BLaER1 (cell line): ENCODE results near the gene OTOS.

Experiments
- H3K27ac ChIP-seq: shearing (Covaris generic); formaldehyde crosslinking; 2 replicates; pipeline ENCODE4 v1.8.1; 2022
- H3K27me3 ChIP-seq: shearing (Covaris generic); formaldehyde crosslinking; 2 replicates; pipeline ENCODE4 v1.8.1; 2022
- H3K36me3 ChIP-seq: shearing (Covaris generic); formaldehyde crosslinking; 2 replicates; pipeline ENCODE4 v1.8.1; 2022
- H3K4me1 ChIP-seq: shearing (Covaris generic); formaldehyde crosslinking; 2 replicates; pipeline ENCODE4 v1.8.1; 2022
- H3K4me2 ChIP-seq: shearing (Covaris generic); formaldehyde crosslinking; 2 replicates; pipeline ENCODE4 v1.8.1; 2022
- H3K4me3 ChIP-seq: shearing (Covaris generic); formaldehyde crosslinking; 2 replicates; pipeline ENCODE4 v1.8.1; 2022
- H3K9ac ChIP-seq: shearing (Covaris generic); formaldehyde crosslinking; 2 replicates; pipeline ENCODE4 v1.8.1; 2022
- H3K9me3 ChIP-seq: shearing (Covaris generic); formaldehyde crosslinking; 2 replicates; pipeline ENCODE4 v1.8.1; 2022
- H4K20me1 ChIP-seq: shearing (Covaris generic); formaldehyde crosslinking; 2 replicates; pipeline ENCODE4 v1.8.1; 2022
- Cebpa-rat ChIP-seq: shearing (Covaris generic); IDR thresholded peaks from 2 replicates; pipeline ENCODE4 v1.8.1; 2022

OTOS gene

GRCh38 chr2:240140511-240140910, at the start of gene OTOS:
OTOS (minus strand) TSS chr2:240140658; CDS start chr2:240140326, 332 bp downstream.
- Histone ChIP-seq H3K27ac (no peak within 1 kb of the TSS), H3K27me3 (no peaks in the 10 kb centered on the region; the same call in 1 of the 2 replicates), H4K20me1 (peaks cover 2% of the 10 kb centered on the region; the same call in 1 of the 2 replicates), H3K4me3 (no peak within 1 kb of the TSS), H3K4me2 (no peak within 1 kb of the TSS), H3K36me3 (no peaks in the 10 kb centered on the region), H3K9me3 (no peaks in the 10 kb centered on the region), H3K9ac (no peak within 1 kb of the TSS), H3K4me1 (peaks cover 23% of the 10 kb centered on the region)
- no peak for TF ChIP-seq Cebpa-rat

GRCh38 chr2:240189686-240190085, 49.2 kb upstream of the OTOS start:
- Histone ChIP-seq H4K20me1 (no peaks in the 10 kb centered on the region), H3K9me3 (peaks cover 13% of the 10 kb centered on the region), H3K4me3 (no peak overlapping the region), H3K4me2 (no peak overlapping the region), H3K9ac (no peak overlapping the region), H3K27me3 (no peaks in the 10 kb centered on the region), H3K27ac (no peak overlapping the region), H3K36me3 (no peaks in the 10 kb centered on the region), H3K4me1 (no peaks in the 10 kb centered on the region)
- no peak for TF ChIP-seq Cebpa-rat

GRCh38 chr2:240187989-240188590, 47.6 kb upstream of the OTOS start:
- peaks cover 2% of the 10 kb centered on the region; the same call in 1 of the 2 replicates for H3K4me1 ChIP-seq
- H3K4me2 ChIP-seq = no peak overlapping the region
- no peaks in the 10 kb centered on the region for H4K20me1 ChIP-seq
- H3K36me3 ChIP-seq = no peaks in the 10 kb centered on the region
- no peaks in the 10 kb centered on the region for H3K27me3 ChIP-seq
- H3K27ac ChIP-seq = no peak overlapping the region
- no peak overlapping the region for H3K9ac ChIP-seq
- no peak for TF ChIP-seq Cebpa-rat
- H3K4me3 ChIP-seq = no peak overlapping the region
- H3K9me3 ChIP-seq = peaks cover 13% of the 10 kb centered on the region

- Histone ChIP-seq H3K4me2 (no peak overlapping the region), H3K9me3 (peaks cover 13% of the 10 kb centered on the region), H3K27me3 (no peaks in the 10 kb centered on the region), H3K36me3 (no peaks in the 10 kb centered on the region), H3K4me3 (no peak overlapping the region), H3K9ac (no peak overlapping the region), H3K4me1 (peaks cover 5% of the 10 kb centered on the region; the same call in 1 of the 2 replicates), H3K27ac (no peak overlapping the region), H4K20me1 (no peaks in the 10 kb centered on the region)
- TF ChIP-seq Cebpa-rat = no peak
These were observed 45.8 kb upstream of the OTOS start for GRCh38 chr2:240186191-240186725.

- peaks cover 5% of the 10 kb centered on the region; the same call in 1 of the 2 replicates for H3K4me1 ChIP-seq
- TF ChIP-seq Cebpa-rat = no peak
- H3K27me3 ChIP-seq = no peaks in the 10 kb centered on the region
- no peaks in the 10 kb centered on the region for H3K36me3 ChIP-seq
- peaks cover 13% of the 10 kb centered on the region for H3K9me3 ChIP-seq
- H4K20me1 ChIP-seq = no peaks in the 10 kb centered on the region
- H3K4me2 ChIP-seq = no peak overlapping the region
- no peak overlapping the region for H3K9ac ChIP-seq
- no peak overlapping the region for H3K4me3 ChIP-seq
- H3K27ac ChIP-seq = no peak overlapping the region
These were observed 44.2 kb upstream of the OTOS start for GRCh38 chr2:240184656-240185055.

- Histone ChIP-seq H3K9ac (no peak overlapping the region), H3K4me3 (no peak overlapping the region), H3K36me3 (no peaks in the 10 kb centered on the region), H3K9me3 (peaks cover 13% of the 10 kb centered on the region), H3K27me3 (no peaks in the 10 kb centered on the region), H3K27ac (no peak overlapping the region), H3K4me2 (no peak overlapping the region), H4K20me1 (no peaks in the 10 kb centered on the region), H3K4me1 (peaks cover 5% of the 10 kb centered on the region; the same call in 1 of the 2 replicates)
- no peak for TF ChIP-seq Cebpa-rat
These were observed 43.6 kb upstream of the OTOS start for GRCh38 chr2:240183875-240184590.

GRCh38 chr2:240183006-240183874, 42.8 kb upstream of the OTOS start:
- no peak overlapping the region for H3K9ac ChIP-seq
- no peak overlapping the region for H3K27ac ChIP-seq
- no peaks in the 10 kb centered on the region for H3K36me3 ChIP-seq
- TF ChIP-seq Cebpa-rat = no peak
- no peak overlapping the region for H3K4me3 ChIP-seq
- H4K20me1 ChIP-seq = no peaks in the 10 kb centered on the region
- H3K4me1 ChIP-seq = peaks cover 5% of the 10 kb centered on the region; the same call in 1 of the 2 replicates
- peaks cover 11% of the 10 kb centered on the region for H3K9me3 ChIP-seq
- no peaks in the 10 kb centered on the region for H3K27me3 ChIP-seq
- no peak overlapping the region for H3K4me2 ChIP-seq

GRCh38 chr2:240182476-240182875, 42.0 kb upstream of the OTOS start:
- peaks cover 5% of the 10 kb centered on the region; the same call in 1 of the 2 replicates for H3K4me1 ChIP-seq
- H3K27me3 ChIP-seq = no peaks in the 10 kb centered on the region
- H3K9ac ChIP-seq = no peak overlapping the region
- no peak overlapping the region for H3K27ac ChIP-seq
- H3K4me3 ChIP-seq = no peak overlapping the region
- no peak overlapping the region for H3K4me2 ChIP-seq
- no peaks in the 10 kb centered on the region for H4K20me1 ChIP-seq
- no peak for TF ChIP-seq Cebpa-rat
- H3K9me3 ChIP-seq = peaks cover 3% of the 10 kb centered on the region
- H3K36me3 ChIP-seq = no peaks in the 10 kb centered on the region

GRCh38 chr2:240182001-240182400, 41.5 kb upstream of the OTOS start:
- Histone ChIP-seq H3K27ac (no peak overlapping the region), H4K20me1 (no peaks in the 10 kb centered on the region), H3K9me3 (no peaks in the 10 kb centered on the region), H3K4me1 (peaks cover 5% of the 10 kb centered on the region; the same call in 1 of the 2 replicates), H3K4me3 (no peak overlapping the region), H3K9ac (no peak overlapping the region), H3K4me2 (no peak overlapping the region), H3K36me3 (no peaks in the 10 kb centered on the region), H3K27me3 (no peaks in the 10 kb centered on the region)
- no peak for TF ChIP-seq Cebpa-rat
